ENCODE measurements around the gene BAZ2B. TPM values are rescaled to one million over a fixed set of nuclear protein-coding genes. Genes with fewer than 3 reads are reported as not detected.

BAZ2B gene
- total and polyA plus RNA-seq, 2 experiments from 2014 or later = 51.7 to 62.9 TPM

GRCh38 chr2:159531475-159531874 is 84.9 kb downstream of the BAZ2B start (continued):
- TF ChIP-seq ZNF114 (CRISPR knock-in tag; IDR thresholded peaks at IDR 0.05) = no peak
- no peak for TF ChIP-seq NANOG (IDR thresholded peaks at IDR 0.05; ENCODE audit: borderline replicate concordance)
- TF ChIP-seq CREB1 (CRISPR knock-in tag; IDR thresholded peaks at IDR 0.05; ENCODE audit: low read depth) = no peak
- TF ChIP-seq REST (IDR thresholded peaks at IDR 0.05; ENCODE audit: unreplicated experiment) = no peak

GRCh38 chr2:159526433-159526832 is 89.9 kb downstream of the BAZ2B start:
- TF ChIP-seq ZNF331 (CRISPR knock-in tag; IDR thresholded peaks at IDR 0.05; ENCODE audit: low read depth) = no peak
- no peak for TF ChIP-seq STAT1 (IDR thresholded peaks at IDR 0.05; ENCODE audit: unreplicated experiment)
- TF ChIP-seq CREB1 (CRISPR knock-in tag; IDR thresholded peaks at IDR 0.05; ENCODE audit: low read depth) = no peak
- TF ChIP-seq ZNF114 (CRISPR knock-in tag; IDR thresholded peaks at IDR 0.05) = no peak
- TF ChIP-seq EZH2 (IDR thresholded peaks at IDR 0.05; ENCODE audit: low read depth, unreplicated experiment) = no peak
- no peak for TF ChIP-seq POLR2AphosphoS5 (IDR thresholded peaks at IDR 0.05; ENCODE audit: low read depth)
- no peak for TF ChIP-seq ETS1 (IDR thresholded peaks at IDR 0.05)
- TF ChIP-seq CTCF (conservative IDR thresholded peaks at IDR 0.05; ENCODE audit: low read depth in 2 of 2) = no peak
- TF ChIP-seq EZH2phosphoT487 (IDR thresholded peaks at IDR 0.05; ENCODE audit: unreplicated experiment) = no peak
- no peak for TF ChIP-seq REST (IDR thresholded peaks at IDR 0.05; ENCODE audit: unreplicated experiment)
- no peak for TF ChIP-seq JUNB (IDR thresholded peaks at IDR 0.05; ENCODE audit: unreplicated experiment)
- H2AFZ ChIP-seq = no peak overlapping the region
- no peaks in the 10 kb centered on the region for H4K20me1 ChIP-seq (replicated peaks; ENCODE audit: insufficient read depth)
- no peaks in the 10 kb centered on the region for H3K27me3 ChIP-seq (ENCODE audit: insufficient read depth)
- no peak overlapping the region for H3K27ac Mint-ChIP-seq
- no peaks in the 10 kb centered on the region for H3K36me3 ChIP-seq (ENCODE audit: insufficient read depth)
- no peaks in the 10 kb centered on the region; the same call in 2 of the 3 replicates for H3K9me3 Mint-ChIP-seq
- peaks cover 19% of the 10 kb centered on the region; the same call in 1 of the 2 replicates for H3K79me2 ChIP-seq (replicated peaks; ENCODE audit: insufficient read depth)
- ATAC-seq (no peak), DNase-seq (ENCODE audit: low spot score) (no peak)
- no peaks in the 10 kb centered on the region for H3K9me2 ChIP-seq (ENCODE audit: insufficient read depth)
- peaks cover 15% of the 10 kb centered on the region; the same call in 1 of the 2 replicates for H3K4me1 ChIP-seq (ENCODE audit: insufficient read depth)
- H3K4me2 ChIP-seq = no peak overlapping the region
- H3K27ac ChIP-seq (ENCODE audit: low read depth) = no peak overlapping the region
- peaks cover 28% of the 10 kb centered on the region for H3K4me1 Mint-ChIP-seq
- no peak overlapping the region for H3K4me3 Mint-ChIP-seq
- no peaks in the 10 kb centered on the region for H3F3A ChIP-seq (replicated peaks; ENCODE audit: low read depth)
- no peaks in the 10 kb centered on the region for H3K36me3 Mint-ChIP-seq (ENCODE audit: low read depth)
- no peak overlapping the region for H3K4me3 ChIP-seq
- no peaks in the 10 kb centered on the region for H3K27me3 Mint-ChIP-seq (ENCODE audit: insufficient read depth, low read depth, poor library complexity)

Measured in GM23338 (cell line).